HG02759 (cell line): ENCODE measurements around the gene TLR9.

ENCODE experiments used
- ATAC-seq: cut with Tn5 transposase; IDR thresholded peaks from one replicate; pipeline ENCODE4 v1.9.1; 2021; ENCODE audit warnings: mild to moderate bottlenecking, moderate library complexity; ENCODE audit not compliant: unreplicated experiment

The TLR9 gene

GRCh38 chr3:52176180-52176752, 49.2 kb downstream of the TLR9 start:
- no peak for ATAC-seq

- no peak for ATAC-seq
Measured at GRCh38 chr3:52175416-52176179, 49.8 kb downstream of the TLR9 start.

- ATAC-seq, result no peak
Measured at GRCh38 chr3:52174896-52175295, 50.5 kb downstream of the TLR9 start.

- ATAC-seq, result no peak
Measured at GRCh38 chr3:52173101-52173500, 52.3 kb downstream of the TLR9 start.

GRCh38 chr3:52172262-52172757, 53.1 kb downstream of the TLR9 start:
- no peak for ATAC-seq

GRCh38 chr3:52171514-52172261, 53.8 kb downstream of the TLR9 start:
- ATAC-seq, result no peak
